ENCODE data around the gene GRB10. TPM values are rescaled to one million over a fixed set of nuclear protein-coding genes. Genes with fewer than 3 reads are reported as not detected.

GRB10 gene
- total RNA-seq, 1 donor from 2014 or later, result 93.0 TPM

DNA sequence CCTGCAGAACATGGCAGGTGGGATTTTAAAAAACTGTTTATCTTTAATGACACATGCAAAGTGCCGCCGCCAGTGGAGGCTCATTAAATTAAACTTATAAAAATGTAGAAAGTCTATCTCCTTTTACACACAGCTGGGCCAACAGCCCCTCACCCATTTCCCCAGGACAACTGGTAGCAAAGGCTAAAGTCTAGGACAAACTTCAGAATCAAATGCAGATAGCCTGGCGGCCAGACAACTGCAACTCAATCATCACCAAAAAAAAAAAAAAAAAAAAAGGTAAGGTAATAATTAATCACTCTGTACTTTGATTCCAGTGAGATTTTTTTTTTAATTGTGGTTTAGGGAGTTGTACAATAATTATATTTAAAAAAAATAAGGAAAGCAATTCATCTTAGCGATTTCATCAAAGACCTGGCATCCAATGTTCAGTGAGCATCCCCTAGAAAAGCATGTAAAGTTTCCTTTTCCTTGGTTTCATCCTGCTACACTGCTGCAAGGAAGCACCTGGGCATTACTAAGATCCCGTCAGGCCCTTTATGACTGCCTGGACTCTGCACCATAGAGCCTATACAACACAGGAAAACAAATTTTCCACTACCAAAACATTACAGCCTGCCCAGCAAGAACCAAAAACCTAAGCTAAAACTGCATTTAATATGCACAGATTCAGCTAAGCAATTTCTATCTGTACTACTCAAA, 98.5 kb downstream of the GRB10 start:
- no peak for DNase-seq (ENCODE audit: low read depth, low spot score)
- Mint-ChIP-seq H3K4me3 (no peak overlapping the region), H3K9me3 (no peaks in the 10 kb centered on the region), H3K27ac (ENCODE audit: unreplicated experiment) (no peak overlapping the region), H3K4me1 (peaks cover 26% of the 10 kb centered on the region), H3K27me3 (ENCODE audit: low read depth) (peaks cover 6% of the 10 kb centered on the region), H3K36me3 (ENCODE audit: low read depth) (peaks cover 18% of the 10 kb centered on the region)
- no peak for TF ChIP-seq CTCF (conservative IDR thresholded peaks at IDR 0.05)

DNA sequence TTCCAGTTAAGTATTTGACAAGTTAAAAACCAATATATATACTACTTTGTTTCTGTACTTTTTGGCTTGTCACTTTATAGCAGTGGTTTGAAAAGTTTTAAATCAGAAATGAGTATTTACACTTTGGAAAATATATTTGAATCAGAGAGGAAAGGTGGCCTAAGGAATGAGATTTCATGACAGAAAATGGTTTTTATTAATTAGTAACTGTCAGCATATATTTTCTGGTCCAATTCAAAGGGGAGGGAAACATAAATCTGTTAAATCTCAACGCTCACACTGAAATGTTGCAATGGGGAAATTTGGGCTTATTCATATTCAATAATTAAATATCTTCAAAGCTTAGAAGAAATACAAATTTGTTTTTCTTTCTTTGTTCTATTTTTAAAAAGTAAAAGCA, 100.1 kb downstream of the GRB10 start:
- DNase-seq (ENCODE audit: low read depth, low spot score), result no peak
- peaks cover 13% of the 10 kb centered on the region for H3K36me3 Mint-ChIP-seq (ENCODE audit: low read depth)
- peaks cover 26% of the 10 kb centered on the region for H3K4me1 Mint-ChIP-seq
- H3K27ac Mint-ChIP-seq (ENCODE audit: unreplicated experiment), result no peak overlapping the region
- H3K27me3 Mint-ChIP-seq (ENCODE audit: low read depth), result peaks cover 4% of the 10 kb centered on the region
- TF ChIP-seq CTCF (conservative IDR thresholded peaks at IDR 0.05), result no peak
- no peak overlapping the region for H3K4me3 Mint-ChIP-seq
- H3K9me3 Mint-ChIP-seq, result no peaks in the 10 kb centered on the region

GRCh38 chr7:50682079-50682478, 100.6 kb downstream of the GRB10 start:
- Mint-ChIP-seq H3K4me3 (no peak overlapping the region), H3K27me3 (ENCODE audit: low read depth) (no peaks in the 10 kb centered on the region), H3K36me3 (ENCODE audit: low read depth) (peaks cover 9% of the 10 kb centered on the region), H3K27ac (ENCODE audit: unreplicated experiment) (no peak overlapping the region), H3K4me1 (peaks cover 31% of the 10 kb centered on the region), H3K9me3 (no peaks in the 10 kb centered on the region)
- DNase-seq (ENCODE audit: low read depth, low spot score), result no peak
- no peak for TF ChIP-seq CTCF (conservative IDR thresholded peaks at IDR 0.05)

DNA sequence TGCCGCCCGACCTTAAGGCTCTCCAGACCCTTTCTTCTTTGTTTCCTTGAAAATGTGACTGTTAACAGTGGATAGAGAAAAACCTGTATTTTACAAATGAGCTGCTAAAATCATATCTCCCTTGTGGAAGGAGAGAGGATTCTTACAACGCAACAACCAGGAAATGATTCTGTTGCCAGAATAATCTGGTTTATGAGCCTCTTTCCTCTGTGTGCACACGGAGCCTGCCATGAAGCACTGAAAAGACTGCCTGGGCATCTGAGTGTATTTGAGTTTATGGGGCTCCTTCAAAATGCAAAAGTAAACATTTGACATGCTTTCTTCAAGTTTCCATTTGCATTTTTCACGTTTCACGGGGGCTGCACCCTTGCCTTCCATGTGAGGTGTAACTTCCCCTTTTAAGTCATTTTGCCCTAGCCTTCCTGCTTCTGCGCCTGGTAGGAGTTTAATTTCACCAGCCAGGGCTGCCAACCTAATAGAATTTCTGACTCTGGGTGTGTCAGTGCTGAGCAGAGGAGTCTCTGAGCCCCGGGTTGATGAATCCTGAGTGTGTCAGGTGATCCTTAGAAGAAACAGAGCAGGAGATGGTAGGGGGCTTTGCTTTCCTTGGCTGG, 101.2 kb downstream of the GRB10 start:
- no peaks in the 10 kb centered on the region for H3K9me3 Mint-ChIP-seq
- H3K36me3 Mint-ChIP-seq (ENCODE audit: low read depth), result peaks cover 9% of the 10 kb centered on the region
- no peaks in the 10 kb centered on the region for H3K27me3 Mint-ChIP-seq (ENCODE audit: low read depth)
- no peak for TF ChIP-seq CTCF (conservative IDR thresholded peaks at IDR 0.05)
- H3K4me1 Mint-ChIP-seq, result peaks cover 36% of the 10 kb centered on the region
- H3K4me3 Mint-ChIP-seq, result no peak overlapping the region
- no peak overlapping the region for H3K27ac Mint-ChIP-seq (ENCODE audit: unreplicated experiment)
- DNase-seq (ENCODE audit: low read depth, low spot score), result no peak

DNA sequence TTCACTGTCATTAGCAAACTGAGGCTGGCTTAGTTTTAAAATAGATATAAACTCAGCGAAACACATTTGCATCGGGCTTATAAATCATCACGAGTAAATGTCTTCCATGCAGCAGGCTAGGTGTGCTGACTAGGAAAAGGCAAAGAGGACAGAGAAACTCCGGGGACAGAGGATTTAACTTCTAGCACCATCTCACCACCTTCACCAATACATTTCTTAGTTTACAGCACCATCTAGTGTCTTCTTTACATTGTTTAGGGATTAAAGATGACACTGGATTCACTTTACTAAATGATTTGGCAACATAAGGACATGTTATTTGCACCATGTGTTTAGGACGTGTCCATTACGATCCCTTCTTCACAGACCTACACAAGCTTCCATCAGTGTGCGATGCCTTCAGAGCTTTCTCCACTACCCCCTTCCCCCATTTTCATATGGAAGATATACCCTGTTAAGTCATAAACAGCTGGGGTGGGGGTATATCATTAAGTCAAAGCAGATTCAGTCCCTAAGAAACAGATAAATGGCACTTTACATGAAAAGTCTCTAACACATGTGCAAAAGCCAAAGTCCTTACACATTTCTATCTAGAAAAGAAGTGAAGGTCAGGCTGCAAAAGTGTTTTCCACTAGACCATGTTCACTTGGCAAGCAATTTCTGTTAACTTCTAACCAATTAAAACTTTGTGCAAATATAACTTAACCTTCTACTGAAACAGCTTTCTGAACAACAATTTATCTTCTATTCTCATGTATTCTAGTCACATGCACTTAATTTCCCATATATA, 103.3 kb downstream of the GRB10 start:
- H3K4me3 Mint-ChIP-seq, result no peak overlapping the region
- no peak for DNase-seq (ENCODE audit: low read depth, low spot score)

More for the DNA sequence above, 103.3 kb downstream of the GRB10 start:
- TF ChIP-seq CTCF (conservative IDR thresholded peaks at IDR 0.05), result peak; percentile 67
- Mint-ChIP-seq H3K36me3 (ENCODE audit: low read depth) (peaks cover 4% of the 10 kb centered on the region), H3K27me3 (ENCODE audit: low read depth) (no peaks in the 10 kb centered on the region), H3K4me1 (peaks cover 55% of the 10 kb centered on the region), H3K9me3 (no peaks in the 10 kb centered on the region), H3K27ac (ENCODE audit: unreplicated experiment) (no peak overlapping the region)

Measured in neural crest cell (in vitro differentiated cells).